Measurements from ENCODE around the gene COG6.

Gene COG6

GRCh38 chr13:39646122-39646521 lies 9.3 kb upstream of the COG6 start:
- Histone ChIP-seq H3K27me3 (ENCODE audit: insufficient read depth, low read length, poor library complexity, severe bottlenecking) (peaks cover 17% of the 10 kb centered on the region), H2AFZ (ENCODE audit: low read length) (no peak overlapping the region), H3K36me3 (ENCODE audit: insufficient read depth, low read length) (no peaks in the 10 kb centered on the region), H3K9me3 (ENCODE audit: insufficient read depth, low read depth, low read length) (no peaks in the 10 kb centered on the region), H3K79me2 (ENCODE audit: insufficient read depth, low read length) (no peaks in the 10 kb centered on the region), H3F3A (ENCODE audit: low read depth) (no peaks in the 10 kb centered on the region), H3K4me2 (ENCODE audit: low read depth, low read length, poor library complexity, severe bottlenecking) (no peak overlapping the region), H3K9ac (ENCODE audit: low read depth, low read length, poor library complexity, severe bottlenecking) (no peak overlapping the region), H3K9me2 (replicated peaks; ENCODE audit: low read depth, low read length) (no peaks in the 10 kb centered on the region), H3K4me1 (ENCODE audit: insufficient read depth, low read length, poor library complexity, severe bottlenecking) (no peaks in the 10 kb centered on the region), H4K20me1 (ENCODE audit: insufficient read depth, low read length, poor library complexity, severe bottlenecking) (no peaks in the 10 kb centered on the region), H3K4me3 (ENCODE audit: low read length, poor library complexity, severe bottlenecking) (no peak overlapping the region)
- TF ChIP-seq CTCF (conservative IDR thresholded peaks at IDR 0.05; ENCODE audit: low read length) (no peak), EZH2phosphoT487 (IDR thresholded peaks at IDR 0.05; ENCODE audit: borderline replicate concordance) (no peak)

DNA sequence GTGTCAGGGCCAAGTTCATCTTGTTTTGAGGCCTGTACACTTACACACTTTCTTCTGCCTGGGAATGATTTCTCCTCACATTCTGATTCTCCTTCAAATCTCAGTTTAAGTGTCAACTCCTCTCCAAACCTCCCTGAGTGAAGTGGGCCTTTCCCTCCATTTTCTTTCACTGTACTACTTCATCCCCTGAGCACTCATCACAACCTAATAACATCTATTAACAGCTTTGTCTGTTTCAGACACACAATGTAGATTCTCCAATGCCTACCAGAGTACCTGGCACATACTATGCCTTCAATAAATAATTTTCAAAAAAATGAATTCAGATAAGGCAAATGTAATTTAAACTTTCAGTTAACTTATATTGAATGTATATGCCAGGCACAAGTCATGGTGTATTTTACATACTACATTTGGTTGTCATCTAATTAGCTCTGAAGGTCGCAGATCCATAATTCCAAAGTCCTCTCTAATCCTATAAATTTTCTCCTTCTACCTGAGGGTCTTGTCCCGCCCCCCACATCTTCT lies 357 bp upstream of the COG6 start:
- H2AFZ ChIP-seq (ENCODE audit: low read length) = peak overlapping the region; percentile 97
- H3K9ac ChIP-seq (ENCODE audit: low read depth, low read length, poor library complexity, severe bottlenecking) = no peak overlapping the region
- peak overlapping the region; percentile 72 for H3K4me2 ChIP-seq (ENCODE audit: low read depth, low read length, poor library complexity, severe bottlenecking)
- no peaks in the 10 kb centered on the region for H3F3A ChIP-seq (ENCODE audit: low read depth)
- no peaks in the 10 kb centered on the region for H3K9me3 ChIP-seq (ENCODE audit: insufficient read depth, low read depth, low read length)
- peaks cover 9% of the 10 kb centered on the region for H4K20me1 ChIP-seq (ENCODE audit: insufficient read depth, low read length, poor library complexity, severe bottlenecking)
- peaks cover 24% of the 10 kb centered on the region for H3K4me1 ChIP-seq (ENCODE audit: insufficient read depth, low read length, poor library complexity, severe bottlenecking)
- H3K79me2 ChIP-seq (ENCODE audit: insufficient read depth, low read length) = peaks cover 29% of the 10 kb centered on the region
- no peaks in the 10 kb centered on the region; the same call in 1 of the 2 replicates for H3K9me2 ChIP-seq (replicated peaks; ENCODE audit: low read depth, low read length)
- peaks cover 40% of the 10 kb centered on the region for H3K27me3 ChIP-seq (ENCODE audit: insufficient read depth, low read length, poor library complexity, severe bottlenecking)
- peak overlapping the region; percentile 78 for H3K4me3 ChIP-seq (ENCODE audit: low read length, poor library complexity, severe bottlenecking)
- TF ChIP-seq EZH2phosphoT487 (IDR thresholded peaks at IDR 0.05; ENCODE audit: borderline replicate concordance) = no peak
- no peak for TF ChIP-seq CTCF (conservative IDR thresholded peaks at IDR 0.05; ENCODE audit: low read length)
- H3K36me3 ChIP-seq (ENCODE audit: insufficient read depth, low read length) = no peaks in the 10 kb centered on the region

DNA sequence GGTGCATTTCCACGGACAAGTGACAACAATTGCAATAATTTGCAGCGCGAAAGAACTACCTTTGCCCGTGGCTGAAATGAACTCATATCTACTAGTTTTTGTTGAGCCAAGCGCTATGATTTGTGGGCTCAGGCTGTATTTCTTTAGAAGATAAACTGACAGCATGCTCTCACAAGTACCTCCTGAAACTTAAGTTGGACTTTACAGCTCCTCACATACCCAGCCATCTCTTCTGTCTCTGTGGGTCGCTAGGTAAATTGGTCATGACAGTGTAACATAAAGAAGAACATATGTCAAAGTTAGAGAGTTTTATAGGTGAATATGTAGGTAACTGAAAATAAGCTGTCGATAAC lies 839 bp downstream of the COG6 start:
- H4K20me1 ChIP-seq (ENCODE audit: insufficient read depth, low read length, poor library complexity, severe bottlenecking) = peaks cover 9% of the 10 kb centered on the region

More for the DNA sequence above, 839 bp downstream of the COG6 start:
- Histone ChIP-seq H2AFZ (ENCODE audit: low read length) (peak overlapping the region; percentile 97), H3K27me3 (ENCODE audit: insufficient read depth, low read length, poor library complexity, severe bottlenecking) (peaks cover 29% of the 10 kb centered on the region), H3K9me2 (replicated peaks; ENCODE audit: low read depth, low read length) (no peaks in the 10 kb centered on the region; the same call in 1 of the 2 replicates), H3F3A (ENCODE audit: low read depth) (no peaks in the 10 kb centered on the region), H3K9me3 (ENCODE audit: insufficient read depth, low read depth, low read length) (no peaks in the 10 kb centered on the region), H3K36me3 (ENCODE audit: insufficient read depth, low read length) (no peaks in the 10 kb centered on the region; the same call in 1 of the 2 replicates), H3K4me1 (ENCODE audit: insufficient read depth, low read length, poor library complexity, severe bottlenecking) (peaks cover 29% of the 10 kb centered on the region), H3K9ac (ENCODE audit: low read depth, low read length, poor library complexity, severe bottlenecking) (peak overlapping the region; percentile 86), H3K79me2 (ENCODE audit: insufficient read depth, low read length) (peaks cover 29% of the 10 kb centered on the region), H3K4me2 (ENCODE audit: low read depth, low read length, poor library complexity, severe bottlenecking) (peak overlapping the region; percentile 74), H3K4me3 (ENCODE audit: low read length, poor library complexity, severe bottlenecking) (peak overlapping the region; percentile 78)
- TF ChIP-seq EZH2phosphoT487 (IDR thresholded peaks at IDR 0.05; ENCODE audit: borderline replicate concordance) = no peak
- no peak for TF ChIP-seq CTCF (conservative IDR thresholded peaks at IDR 0.05; ENCODE audit: low read length)

Measured in Loucy (cell line).